ENCODE results near the gene MLLT3.

DNA sequence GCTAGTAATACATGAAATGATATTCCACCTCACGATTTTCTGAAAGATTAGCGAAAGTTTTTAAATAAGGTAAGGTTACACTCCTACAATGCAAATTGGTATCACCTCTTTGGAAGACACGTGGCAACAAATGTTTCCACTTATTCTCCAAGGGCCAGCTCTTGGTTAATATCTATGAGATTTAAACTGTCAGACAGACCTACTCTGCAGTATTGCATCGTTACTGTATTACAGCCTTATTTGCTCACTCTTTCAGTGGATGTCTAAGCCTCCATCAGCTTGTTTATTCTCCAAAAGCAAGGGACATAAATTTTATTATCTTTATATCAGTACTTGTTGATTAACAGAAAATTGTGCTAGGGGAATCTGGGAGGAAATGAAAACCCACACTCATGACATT, 135.7 kb downstream of the MLLT3 start:
- TF ChIP-seq EGR1 (IDR thresholded peaks at IDR 0.05; ENCODE audit: borderline replicate concordance, low read depth, low read length) (no peak), RAD21 (IDR thresholded peaks at IDR 0.05 in 1 of 2, conservative IDR thresholded peaks at IDR 0.05 in 1 of 2; ENCODE audit: low read depth in 2 of 2, low read length in 2 of 2) (no peak), EP300 (IDR thresholded peaks at IDR 0.05; ENCODE audit: borderline replicate concordance in 1 of 2, low read depth in 2 of 2, low read length in 2 of 2) (no peak), RNF2 (IDR thresholded peaks at IDR 0.05; ENCODE audit: borderline replicate concordance, low read depth, low read length, missing control alignments, poor library complexity, severe bottlenecking) (no peak), SUZ12 (IDR thresholded peaks at IDR 0.05; ENCODE audit: low read length) (no peak), EZH2 (IDR thresholded peaks at IDR 0.05; ENCODE audit: low read depth, low read length, severe bottlenecking) (no peak), CREB1 (IDR thresholded peaks at IDR 0.05) (no peak), POLR2A (IDR thresholded peaks at IDR 0.05; ENCODE audit: control extremely low read depth in 1 of 2, low read depth in 2 of 2, low read length in 2 of 2) (no peak), ASH2L (IDR thresholded peaks at IDR 0.05; ENCODE audit: low read length) (no peak), GTF2F1 (IDR thresholded peaks at IDR 0.05; ENCODE audit: borderline replicate concordance, low read depth, low read length) (no peak), TCF12 (IDR thresholded peaks at IDR 0.05; ENCODE audit: low read depth, low read length) (no peak), TAF1 (IDR thresholded peaks at IDR 0.05; ENCODE audit: low read depth, low read length) (no peak)
- TF ChIP-seq, protein P1, sequence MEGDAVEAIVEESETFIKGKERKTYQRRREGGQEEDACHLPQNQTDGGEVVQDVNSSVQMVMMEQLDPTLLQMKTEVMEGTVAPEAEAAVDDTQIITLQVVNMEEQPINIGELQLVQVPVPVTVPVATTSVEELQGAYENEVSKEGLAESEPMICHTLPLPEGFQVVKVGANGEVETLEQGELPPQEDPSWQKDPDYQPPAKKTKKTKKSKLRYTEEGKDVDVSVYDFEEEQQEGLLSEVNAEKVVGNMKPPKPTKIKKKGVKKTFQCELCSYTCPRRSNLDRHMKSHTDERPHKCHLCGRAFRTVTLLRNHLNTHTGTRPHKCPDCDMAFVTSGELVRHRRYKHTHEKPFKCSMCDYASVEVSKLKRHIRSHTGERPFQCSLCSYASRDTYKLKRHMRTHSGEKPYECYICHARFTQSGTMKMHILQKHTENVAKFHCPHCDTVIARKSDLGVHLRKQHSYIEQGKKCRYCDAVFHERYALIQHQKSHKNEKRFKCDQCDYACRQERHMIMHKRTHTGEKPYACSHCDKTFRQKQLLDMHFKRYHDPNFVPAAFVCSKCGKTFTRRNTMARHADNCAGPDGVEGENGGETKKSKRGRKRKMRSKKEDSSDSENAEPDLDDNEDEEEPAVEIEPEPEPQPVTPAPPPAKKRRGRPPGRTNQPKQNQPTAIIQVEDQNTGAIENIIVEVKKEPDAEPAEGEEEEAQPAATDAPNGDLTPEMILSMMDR (IDR thresholded peaks at IDR 0.05; ENCODE audit: control extremely low read depth in 1 of 3, insufficient read depth in 1 of 3, low read depth in 1 of 3, low read length in 3 of 3): no peak
- TF ChIP-seq, protein P2, sequence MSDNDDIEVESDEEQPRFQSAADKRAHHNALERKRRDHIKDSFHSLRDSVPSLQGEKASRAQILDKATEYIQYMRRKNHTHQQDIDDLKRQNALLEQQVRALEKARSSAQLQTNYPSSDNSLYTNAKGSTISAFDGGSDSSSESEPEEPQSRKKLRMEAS (IDR thresholded peaks at IDR 0.05): no peak

Data from H1 (cell line).